ENCODE data around the gene PBX3. TPM values are rescaled to one million over a fixed set of nuclear protein-coding genes. Genes with fewer than 3 reads are reported as not detected.

Gene PBX3
- total RNA-seq, 1 donor from 2014 or later: 37.7 TPM

- TF ChIP-seq CTCF (IDR thresholded peaks at IDR 0.05; ENCODE audit: unreplicated experiment): no peak
- no peak overlapping the region for H3K4me3 Mint-ChIP-seq (ENCODE audit: low read depth)
- no peak for DNase-seq (ENCODE audit: low spot score, unreplicated experiment)
- no peaks in the 10 kb centered on the region for H3K9me3 Mint-ChIP-seq (ENCODE audit: low read depth)
- H3K4me1 Mint-ChIP-seq (ENCODE audit: low read depth): peaks cover 20% of the 10 kb centered on the region
- peaks cover 1% of the 10 kb centered on the region for H3K36me3 Mint-ChIP-seq (ENCODE audit: insufficient read depth)
- H3K27me3 Mint-ChIP-seq: no peaks in the 10 kb centered on the region
- no peak overlapping the region for H3K27ac Mint-ChIP-seq
Observed at GRCh38 chr9:125839317-125839716, 92.1 kb downstream of the PBX3 start.

GRCh38 chr9:125841444-125841843, 94.3 kb downstream of the PBX3 start:
- TF ChIP-seq CTCF (IDR thresholded peaks at IDR 0.05; ENCODE audit: unreplicated experiment): no peak
- no peak overlapping the region for H3K27ac Mint-ChIP-seq
- H3K4me1 Mint-ChIP-seq (ENCODE audit: low read depth): peaks cover 29% of the 10 kb centered on the region
- H3K9me3 Mint-ChIP-seq (ENCODE audit: low read depth): peaks cover under 1% of the 10 kb centered on the region
- H3K4me3 Mint-ChIP-seq (ENCODE audit: low read depth): no peak overlapping the region
- H3K36me3 Mint-ChIP-seq (ENCODE audit: insufficient read depth): no peaks in the 10 kb centered on the region
- H3K27me3 Mint-ChIP-seq: no peaks in the 10 kb centered on the region
- DNase-seq (ENCODE audit: low spot score, unreplicated experiment): no peak

GRCh38 chr9:125842242-125842641, 95.1 kb downstream of the PBX3 start:
- no peaks in the 10 kb centered on the region for H3K27me3 Mint-ChIP-seq
- peaks cover 6% of the 10 kb centered on the region for H3K9me3 Mint-ChIP-seq (ENCODE audit: low read depth)
- H3K27ac Mint-ChIP-seq: no peak overlapping the region
- peaks cover 29% of the 10 kb centered on the region for H3K4me1 Mint-ChIP-seq (ENCODE audit: low read depth)
- no peak for DNase-seq (ENCODE audit: low spot score, unreplicated experiment)
- no peak for TF ChIP-seq CTCF (IDR thresholded peaks at IDR 0.05; ENCODE audit: unreplicated experiment)
- H3K36me3 Mint-ChIP-seq (ENCODE audit: insufficient read depth): no peaks in the 10 kb centered on the region
- no peak overlapping the region for H3K4me3 Mint-ChIP-seq (ENCODE audit: low read depth)

GRCh38 chr9:125843646-125844045, 96.5 kb downstream of the PBX3 start:
- H3K27ac Mint-ChIP-seq: no peak overlapping the region

GRCh38 chr9:125844611-125845010, 97.4 kb downstream of the PBX3 start:
- Mint-ChIP-seq H3K36me3 (ENCODE audit: insufficient read depth) (no peaks in the 10 kb centered on the region), H3K27ac (no peak overlapping the region), H3K4me1 (ENCODE audit: low read depth) (peaks cover 33% of the 10 kb centered on the region), H3K27me3 (no peaks in the 10 kb centered on the region), H3K4me3 (ENCODE audit: low read depth) (no peak overlapping the region), H3K9me3 (ENCODE audit: low read depth) (peaks cover 6% of the 10 kb centered on the region)
- DNase-seq (ENCODE audit: low spot score, unreplicated experiment): no peak
- TF ChIP-seq CTCF (IDR thresholded peaks at IDR 0.05; ENCODE audit: unreplicated experiment): no peak

More at GRCh38 chr9:125843646-125844045, 96.5 kb downstream of the PBX3 start:
- Mint-ChIP-seq H3K4me3 (ENCODE audit: low read depth) (no peak overlapping the region), H3K4me1 (ENCODE audit: low read depth) (peaks cover 29% of the 10 kb centered on the region), H3K36me3 (ENCODE audit: insufficient read depth) (no peaks in the 10 kb centered on the region), H3K27me3 (no peaks in the 10 kb centered on the region), H3K9me3 (ENCODE audit: low read depth) (peaks cover 6% of the 10 kb centered on the region)
- no peak for DNase-seq (ENCODE audit: low spot score, unreplicated experiment)
- TF ChIP-seq CTCF (IDR thresholded peaks at IDR 0.05; ENCODE audit: unreplicated experiment): no peak

All from progenitor cell of endocrine pancreas (in vitro differentiated cells).